HG03159 (cell line): ENCODE results near the gene RDH13.

ENCODE experiments used
- ATAC-seq: cut with Tn5 transposase; IDR thresholded peaks from one replicate; pipeline ENCODE4 v1.9.1; 2021; ENCODE audit warnings: mild to moderate bottlenecking, moderate library complexity; ENCODE audit not compliant: unreplicated experiment

The RDH13 gene

GRCh38 chr19:55092423-55093318 is 29.7 kb upstream of the RDH13 start:
- ATAC-seq, result no peak

GRCh38 chr19:55091955-55092354 is 29.0 kb upstream of the RDH13 start:
- ATAC-seq, result no peak

- ATAC-seq, result no peak
These were observed 28.4 kb upstream of the RDH13 start for GRCh38 chr19:55091126-55091910.

- no peak for ATAC-seq
These were observed 27.6 kb upstream of the RDH13 start for GRCh38 chr19:55090564-55090963.

- no peak for ATAC-seq
These were observed 26.5 kb upstream of the RDH13 start for GRCh38 chr19:55089342-55089944.

- ATAC-seq, result no peak
These were observed 25.8 kb upstream of the RDH13 start for GRCh38 chr19:55088543-55089341.

- no peak for ATAC-seq
These were observed 25.1 kb upstream of the RDH13 start for GRCh38 chr19:55088021-55088451.

GRCh38 chr19:55087542-55087901 is 24.6 kb upstream of the RDH13 start:
- ATAC-seq, result no peak

GRCh38 chr19:55086730-55087541 is 24.0 kb upstream of the RDH13 start:
- no peak for ATAC-seq

- no peak for ATAC-seq
These were observed 23.2 kb upstream of the RDH13 start for GRCh38 chr19:55085923-55086715.

GRCh38 chr19:55084416-55084815 is 21.5 kb upstream of the RDH13 start:
- ATAC-seq, result no peak

GRCh38 chr19:55083004-55083850 is 20.3 kb upstream of the RDH13 start:
- ATAC-seq, result no peak

- no peak for ATAC-seq
These were observed 19.3 kb upstream of the RDH13 start for GRCh38 chr19:55082020-55082851.

- no peak for ATAC-seq
These were observed 18.7 kb upstream of the RDH13 start for GRCh38 chr19:55081770-55082019.

- ATAC-seq, result peak; percentile 65
These were observed 18.2 kb upstream of the RDH13 start for GRCh38 chr19:55080968-55081769.

GRCh38 chr19:55080121-55080967 is 17.4 kb upstream of the RDH13 start:
- peak; percentile 52 for ATAC-seq
